HG03571 (cell line): ENCODE measurements around the gene NPDC1.
A peak's percentile ranks its signal among the peaks of the same experiment; 100 is the strongest.
"Not testable (repeated sequence)": the region's sequence is repeated elsewhere in the genome, so short reads cannot be mapped to it uniquely, and the experiment has no call there.

ENCODE experiments used
- ATAC-seq: cut with Tn5 transposase; IDR thresholded peaks from one replicate; pipeline ENCODE4 v1.9.1; 2021; ENCODE audit not compliant: unreplicated experiment

Gene NPDC1

DNA sequence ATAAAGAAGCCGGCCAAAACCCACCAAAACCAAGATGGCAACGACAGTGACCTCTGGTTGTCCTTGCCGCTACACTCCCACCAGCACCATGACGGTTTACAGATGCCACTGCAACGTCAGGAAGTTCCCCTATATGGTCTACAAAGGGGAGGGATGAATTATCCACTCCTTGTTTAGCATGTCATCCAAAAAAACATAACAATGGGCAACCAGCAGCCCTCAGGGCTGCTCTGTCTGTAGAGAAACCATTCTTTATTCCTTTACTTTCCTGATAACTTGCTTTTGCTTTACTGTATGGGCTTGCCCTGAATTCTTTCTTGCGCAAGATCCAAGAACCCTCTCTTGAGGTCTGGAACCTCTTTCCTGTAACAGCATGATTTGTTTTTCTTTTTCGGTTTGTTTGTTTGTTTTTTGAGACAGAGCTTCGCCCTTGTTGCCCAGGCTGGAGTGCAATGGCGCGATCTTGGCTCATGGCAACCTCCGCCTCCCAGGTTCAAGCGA is 29.3 kb upstream of the NPDC1 start:
- ATAC-seq = no peak

GRCh38 chr9:137074657-137075274 is 28.8 kb upstream of the NPDC1 start:
- ATAC-seq = no peak

DNA sequence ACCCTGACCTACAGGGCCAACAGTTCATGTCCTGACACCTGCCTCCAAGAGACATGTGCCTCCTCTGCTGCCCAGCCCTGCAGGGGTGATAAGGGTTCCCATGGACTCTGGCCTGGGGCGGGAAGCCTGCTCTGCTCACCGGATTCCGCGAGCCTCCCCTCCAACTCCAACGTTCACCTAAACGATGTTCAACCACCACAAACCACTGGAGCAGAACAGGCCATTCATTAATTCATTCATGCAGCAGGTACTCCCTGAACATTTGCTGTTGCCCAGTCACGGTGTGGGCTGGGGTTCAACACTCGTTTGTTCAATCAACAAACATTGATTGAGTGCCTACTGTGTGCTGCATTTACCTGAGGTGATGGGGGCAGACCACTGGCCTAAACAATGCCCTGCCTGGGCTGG is 28.0 kb upstream of the NPDC1 start:
- ATAC-seq = no peak

DNA sequence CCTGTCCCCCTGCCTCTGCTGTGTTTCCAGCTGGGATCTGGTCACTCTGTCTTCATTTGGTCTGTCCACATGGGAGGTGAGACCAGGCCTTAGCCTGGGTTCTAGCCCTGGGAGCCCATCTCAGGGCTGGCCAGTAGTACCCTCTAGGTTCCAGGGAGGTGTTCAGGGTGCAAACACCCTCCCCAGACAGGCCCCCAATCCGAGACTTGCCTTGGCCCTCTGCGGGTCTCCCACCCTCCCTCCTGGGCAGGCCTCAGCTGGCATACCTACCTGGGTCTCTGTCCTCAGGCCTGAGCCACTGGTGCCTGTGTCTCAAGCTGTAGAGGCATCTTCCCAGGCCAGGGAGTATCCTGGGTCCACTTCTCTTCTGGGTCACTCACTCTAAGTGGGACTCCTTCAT is 25.3 kb upstream of the NPDC1 start:
- ATAC-seq = no peak

DNA sequence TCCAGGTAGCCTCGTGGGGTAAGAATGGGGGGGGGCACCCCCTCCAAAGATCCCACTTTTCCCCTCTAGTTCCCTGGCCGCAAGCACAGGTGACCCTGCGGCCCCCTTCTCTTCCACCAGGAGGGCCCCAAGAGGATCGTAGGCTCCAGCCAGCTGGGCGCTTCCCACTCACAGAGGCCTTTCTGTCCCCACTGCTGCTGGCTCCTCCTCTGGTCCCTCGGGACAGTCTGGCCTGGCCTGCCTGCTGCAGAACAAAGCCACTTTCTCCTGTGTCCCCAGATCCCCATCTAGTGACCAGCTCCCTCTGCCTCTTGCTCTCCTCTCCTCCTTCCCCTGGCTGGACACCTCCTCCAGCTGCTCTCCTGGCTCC is 24.9 kb upstream of the NPDC1 start:
- ATAC-seq = peak; percentile 5

DNA sequence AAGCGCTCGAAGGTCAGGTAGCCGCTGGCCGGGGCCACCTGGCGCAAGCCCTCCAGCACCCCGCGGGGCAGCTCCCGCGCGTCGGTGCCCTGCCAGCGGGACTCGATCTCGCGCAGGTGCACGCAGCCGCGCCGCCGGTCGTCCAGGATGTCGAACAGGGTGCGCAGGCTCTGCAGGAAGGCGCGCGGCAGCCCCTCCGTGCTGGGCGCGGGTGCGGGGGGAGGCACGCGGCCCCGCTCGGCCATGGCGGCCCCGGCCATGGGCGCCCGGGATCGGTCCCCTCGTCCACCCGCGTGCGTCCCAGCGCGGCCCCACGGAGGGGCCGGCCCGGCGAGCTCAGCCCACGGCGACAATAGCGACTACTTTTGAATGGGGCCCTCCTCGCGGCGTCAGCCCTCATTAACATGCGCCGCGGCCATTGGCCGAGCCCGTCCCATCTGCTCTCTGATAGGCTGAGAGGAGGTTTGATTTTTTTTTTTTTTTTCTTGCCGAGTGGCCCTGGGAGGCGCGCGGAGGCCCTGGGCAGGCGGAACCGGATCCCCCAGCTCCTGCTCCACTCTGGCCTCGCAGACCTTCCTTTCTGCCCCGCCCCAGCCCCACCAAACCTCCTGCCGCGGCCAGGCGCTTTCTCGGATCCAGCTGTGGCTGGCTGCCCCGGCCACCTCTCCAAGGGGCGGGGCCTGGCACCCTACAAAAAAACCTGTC is 24.4 kb upstream of the NPDC1 start, which contains the start of gene SAPCD2:
SAPCD2 (minus strand) TSS at position 357 of the 705 bp plus-strand sequence; CDS start at position 260, 97 bp downstream.
- peak; percentile 55 for ATAC-seq

- ATAC-seq = peak; percentile 13
These were observed 23.6 kb upstream of the NPDC1 start for GRCh38 chr9:137069508-137070091.

GRCh38 chr9:137068539-137069507 is 22.8 kb upstream of the NPDC1 start:
- ATAC-seq = no peak

DNA sequence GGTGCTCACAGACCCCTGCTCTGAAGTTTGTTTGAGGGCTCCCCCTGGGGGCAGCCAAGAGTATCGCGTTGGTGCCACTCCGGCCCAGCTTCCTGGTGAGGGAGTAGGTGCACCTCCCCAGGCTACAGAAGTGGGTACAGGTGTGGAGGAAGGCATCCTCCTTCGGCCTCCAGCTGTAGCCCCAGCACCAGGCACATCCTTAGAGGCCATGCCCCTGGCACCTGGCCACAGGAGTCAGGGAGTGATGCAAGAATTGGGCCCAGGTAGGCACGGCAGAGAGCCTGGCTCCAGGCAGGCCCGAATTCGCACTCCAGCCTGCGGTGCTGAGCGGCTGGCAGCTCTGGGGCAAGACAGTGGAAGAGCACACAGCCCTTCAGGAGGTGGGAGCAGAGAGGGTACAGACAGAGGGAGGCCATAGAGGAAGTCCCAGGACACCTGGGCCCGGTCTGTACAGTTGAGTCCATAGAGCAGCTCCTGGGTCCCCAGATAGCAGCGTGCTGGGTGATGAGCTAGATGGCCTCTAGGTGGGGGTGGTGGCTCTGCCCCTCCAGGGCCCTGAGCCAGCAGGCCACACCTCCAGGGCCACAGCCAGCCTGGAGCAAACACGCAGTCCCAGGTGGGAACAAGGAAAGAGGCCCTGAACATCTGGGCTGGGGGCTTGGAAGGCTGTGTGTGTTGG is 22.0 kb upstream of the NPDC1 start:
- no peak for ATAC-seq

DNA sequence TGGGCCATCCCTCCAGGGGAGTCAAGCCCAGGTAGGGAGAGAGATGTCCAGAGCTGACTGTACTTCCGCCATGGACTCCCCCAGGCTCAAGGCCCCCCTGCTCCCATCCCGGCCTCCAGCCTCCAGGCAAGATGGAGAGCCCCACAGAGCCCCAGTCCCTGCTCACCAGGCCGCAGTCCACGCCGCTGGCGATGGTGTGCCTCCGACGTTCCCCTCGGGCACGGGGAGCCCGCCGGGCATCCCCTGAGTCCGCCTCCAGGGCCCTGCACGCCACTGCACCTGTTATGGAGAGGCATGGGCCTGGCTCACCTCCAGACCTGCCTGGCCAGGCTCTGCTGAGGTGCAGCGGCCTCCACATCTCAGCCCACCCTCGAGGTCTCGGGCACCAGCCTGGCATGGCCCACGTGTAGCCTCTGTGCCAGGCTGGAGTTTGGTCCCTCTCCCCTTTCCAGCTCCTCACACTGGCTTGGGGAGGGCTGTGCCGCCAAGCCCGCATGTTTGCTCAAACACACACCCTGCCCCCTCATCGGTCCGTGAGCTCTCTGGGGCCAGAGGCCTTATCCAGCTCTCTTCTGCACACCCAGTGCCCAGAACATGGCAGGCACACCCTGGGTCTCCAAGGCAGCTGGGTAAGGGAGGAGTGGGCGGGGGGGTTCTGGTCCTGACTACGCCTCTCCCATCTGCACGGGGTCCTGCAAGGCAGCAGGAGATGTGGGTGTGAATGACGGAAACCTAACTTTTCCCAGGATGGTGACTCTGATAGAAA is 20.3 kb upstream of the NPDC1 start:
- no peak for ATAC-seq

DNA sequence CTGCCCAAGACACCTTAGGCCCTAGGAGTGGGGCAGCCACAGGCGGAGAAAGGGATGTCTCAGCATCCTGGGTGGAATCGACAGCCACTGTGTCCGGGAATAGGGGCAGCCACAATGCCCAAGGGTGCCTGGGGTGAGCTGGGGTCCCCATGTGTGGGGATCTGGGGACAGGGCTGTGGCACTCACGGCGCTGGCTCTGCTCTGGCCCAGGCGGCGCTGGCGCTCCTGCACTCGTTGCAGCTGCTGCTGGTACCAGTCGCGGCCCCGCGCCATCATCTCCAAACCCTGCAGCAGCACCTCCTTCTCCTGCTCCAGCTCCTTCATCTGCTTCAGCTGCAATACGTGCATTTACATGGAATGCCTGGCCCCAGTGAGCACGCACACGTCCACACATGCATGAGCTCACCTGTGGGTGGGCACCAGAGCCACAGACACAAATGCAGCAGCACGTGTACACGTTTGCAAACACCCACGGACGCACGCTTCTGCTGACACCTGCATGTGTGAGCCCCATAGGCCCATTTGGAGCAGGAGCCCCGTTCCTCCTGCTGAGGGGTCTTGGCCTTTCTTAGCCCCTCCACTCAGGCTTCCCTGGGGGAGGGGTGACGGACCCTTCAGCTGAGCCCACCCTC is 19.5 kb upstream of the NPDC1 start:
- no peak for ATAC-seq

DNA sequence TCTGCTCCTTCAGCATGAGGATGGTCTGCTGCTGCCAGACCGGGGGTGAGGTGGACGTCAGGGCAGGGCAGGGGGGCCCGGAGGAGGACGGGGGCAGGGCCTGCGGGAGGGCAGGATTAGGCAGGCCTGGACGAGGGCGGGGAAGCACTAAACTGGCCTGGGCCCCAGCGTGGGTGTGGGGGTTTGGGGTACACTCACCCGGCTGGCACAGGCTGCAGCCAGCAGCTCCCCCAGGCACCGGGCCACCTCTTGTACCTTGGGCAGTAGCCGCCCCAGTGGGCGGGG is 18.8 kb upstream of the NPDC1 start:
- no peak for ATAC-seq

- no peak for ATAC-seq
These were observed 18.3 kb upstream of the NPDC1 start for GRCh38 chr9:137064027-137064879.

DNA sequence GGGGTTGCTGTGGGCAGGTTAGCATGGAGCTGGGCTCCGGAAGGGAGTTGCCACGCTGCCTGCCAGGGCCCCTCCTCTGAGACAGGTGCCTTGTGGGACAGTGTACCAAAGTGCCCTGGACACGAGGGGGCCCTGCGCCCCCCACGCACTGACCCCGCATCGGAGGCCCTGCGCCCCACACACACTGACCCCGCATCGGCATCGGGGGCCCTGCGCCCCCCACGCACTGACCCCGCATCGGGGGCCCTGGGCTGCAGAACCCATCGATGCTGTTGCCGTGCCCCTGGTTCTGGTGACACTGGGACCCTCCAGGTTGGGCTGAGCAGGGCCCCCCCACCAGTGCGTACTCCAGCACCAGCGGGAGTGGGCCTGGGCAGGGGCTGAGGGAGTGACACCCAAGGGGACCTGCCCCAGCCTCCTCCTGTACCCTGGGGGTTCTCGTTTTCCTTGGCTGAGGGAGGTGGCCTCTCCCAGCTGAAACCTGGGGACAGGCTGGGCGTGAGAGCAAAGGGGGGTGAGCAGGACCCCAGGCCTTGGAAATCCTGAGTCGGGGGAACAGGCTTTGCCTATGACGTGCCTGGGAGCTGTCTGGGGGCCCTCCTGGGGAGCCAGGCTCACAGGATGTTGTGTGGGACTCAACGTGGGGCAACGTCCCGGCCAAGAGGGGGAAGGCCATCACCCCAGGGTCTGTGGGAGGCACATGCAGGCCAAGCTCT is 17.5 kb upstream of the NPDC1 start:
- ATAC-seq = no peak

GRCh38 chr9:137062798-137063197 is 16.8 kb upstream of the NPDC1 start:
- not testable (repeated sequence) for ATAC-seq

DNA sequence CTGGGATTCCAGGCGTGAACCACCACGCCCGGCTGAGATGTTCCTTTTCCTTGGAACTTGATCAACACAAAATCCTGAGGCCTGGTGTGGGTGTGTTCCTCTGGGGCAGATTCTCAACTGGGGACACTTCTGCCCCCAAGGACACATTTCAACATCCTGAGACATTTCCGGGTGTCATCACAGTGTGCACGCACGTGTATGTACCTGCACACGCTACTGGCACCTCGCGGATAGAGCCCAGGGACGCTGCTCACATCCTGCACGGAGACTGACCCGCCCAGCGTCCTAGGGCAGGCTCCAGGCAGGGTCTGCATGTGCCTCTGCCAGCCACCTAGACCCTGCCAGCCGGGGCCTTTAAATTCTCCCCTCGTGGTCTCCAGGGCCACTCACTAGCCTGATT is 16.4 kb upstream of the NPDC1 start:
- no peak for ATAC-seq

DNA sequence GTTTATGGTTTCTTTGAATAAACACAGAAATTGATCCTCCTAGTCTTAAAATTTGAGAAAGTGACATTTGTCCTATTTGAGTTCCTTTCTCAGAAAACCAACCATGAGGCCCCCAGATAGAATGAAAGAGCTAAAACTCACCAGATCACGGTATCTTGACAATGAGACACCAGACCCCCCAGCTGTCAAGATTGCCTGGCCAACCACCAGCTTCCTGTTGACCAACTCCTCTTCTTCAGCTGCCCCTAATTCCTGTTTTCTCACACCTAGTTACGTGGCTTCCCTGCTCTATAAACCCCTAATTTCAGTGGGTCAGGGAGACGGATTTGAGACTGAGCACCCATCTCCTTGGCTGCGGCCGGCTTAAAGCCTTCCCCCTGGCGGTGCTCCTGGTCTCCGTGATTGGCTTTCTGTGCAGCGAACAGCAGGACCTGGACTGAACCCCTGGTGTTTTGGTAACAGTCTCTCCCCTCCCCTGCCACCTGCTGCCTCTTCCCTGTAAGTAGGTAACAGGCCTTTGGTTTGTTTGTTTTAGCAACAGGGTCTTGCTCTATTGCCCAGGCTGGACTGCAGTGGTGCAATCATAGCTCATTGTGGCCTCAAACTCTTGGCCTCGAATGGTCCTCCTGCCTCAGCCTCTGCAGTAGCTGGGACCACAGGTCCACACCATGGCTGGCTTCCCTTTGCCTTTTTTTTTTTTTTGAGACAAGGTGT is 12.7 kb upstream of the NPDC1 start:
- ATAC-seq = no peak
